T-helper 1 cell treated with Interleukin-12 subunit alpha and Interleukin-12 subunit beta and Interleukin-4 antibody, amounts not matched to agents 30 ng/mL and 1 ng/mL, for 36 hours (primary cell): Measurements from ENCODE around the gene TMC5. TPM values are rescaled to one million over a fixed set of nuclear protein-coding genes. Genes with fewer than 3 reads are reported as not detected.
"Not testable (repeated sequence)": the region's sequence is repeated elsewhere in the genome, so short reads cannot be mapped to it uniquely, and the experiment has no call there.

ENCODE experiments used
- intact Hi-C: fragments of 100-400 bp; cut with micrococcal nuclease; formaldehyde crosslinking; loops from one replicate; pipeline ENCODE4 v1.15.1; 2024
- total RNA-seq: library from RNA; stranded (reverse); gene quantifications from 2 replicates; pipeline ENCODE4 v1.2.3, GENCODE V29; 2022

Gene TMC5
- total RNA-seq = not detected in 2 replicates

- intact Hi-C loops = no loop called here
Measured at GRCh38 chr16:19417640-19418039, at the start of gene TMC5. Gene TMC5, plus strand, starts transcription at chr16:19417883. Its CDS starts 22,156 bp downstream, at chr16:19440039.

GRCh38 chr16:19372541-19372940, 45.1 kb upstream of the TMC5 start:
- intact Hi-C loops = loop anchor here (10.0 kb wide), 1 partner anchor 62 kb away; no protein-coding TSS in a partner anchor

- intact Hi-C loops = loop anchor here (10.0 kb wide), 1 partner anchor 60 kb away; no protein-coding TSS in a partner anchor
Measured at GRCh38 chr16:19374402-19374801, 43.3 kb upstream of the TMC5 start.

- intact Hi-C loops = loop anchor here (1.0 to 10.0 kb wide), 5 partner anchors 59 to 289 kb away; partner anchors contain the start of gene SYT17
Measured at GRCh38 chr16:19375561-19376158, 42.0 kb upstream of the TMC5 start.

- intact Hi-C loops = loop anchor here (5.0 to 10.0 kb wide), 2 partner anchors 57 to 211 kb away; partner anchors contain the start of gene SYT17
Measured at GRCh38 chr16:19377864-19378263, 39.8 kb upstream of the TMC5 start.

GRCh38 chr16:19378511-19378910, 39.2 kb upstream of the TMC5 start:
- intact Hi-C loops = loop anchor here (5.0 to 10.0 kb wide), 2 partner anchors 56 to 211 kb away; partner anchors contain the start of gene SYT17

- intact Hi-C loops = loop anchor here (5.0 to 10.0 kb wide), 2 partner anchors 55 to 213 kb away; partner anchors contain the start of gene SYT17
Measured at GRCh38 chr16:19379838-19380237, 37.8 kb upstream of the TMC5 start.

GRCh38 chr16:19380328-19380727, 37.4 kb upstream of the TMC5 start:
- intact Hi-C loops = no loop called here

GRCh38 chr16:19382084-19382801, 35.4 kb upstream of the TMC5 start:
- intact Hi-C loops = no loop called here

- intact Hi-C loops = no loop called here
Measured at GRCh38 chr16:19382887-19383816, 34.5 kb upstream of the TMC5 start.

- intact Hi-C loops = no loop called here
Measured at GRCh38 chr16:19384656-19385055, 33.0 kb upstream of the TMC5 start.

- intact Hi-C loops = no loop called here
Measured at GRCh38 chr16:19386525-19386924, 31.2 kb upstream of the TMC5 start.

- intact Hi-C loops = loop anchor here (1.0 kb wide), 1 partner anchor 113 kb away; no protein-coding TSS in a partner anchor
Measured at GRCh38 chr16:19389246-19389645, 28.4 kb upstream of the TMC5 start.

- intact Hi-C loops = not testable (repeated sequence)
Measured at GRCh38 chr16:19391185-19391776, 26.4 kb upstream of the TMC5 start.

- intact Hi-C loops = no loop called here
Measured at GRCh38 chr16:19392352-19392751, 25.3 kb upstream of the TMC5 start.

GRCh38 chr16:19393226-19394111, 24.2 kb upstream of the TMC5 start:
- intact Hi-C loops = no loop called here

GRCh38 chr16:19395646-19396267, 21.9 kb upstream of the TMC5 start:
- intact Hi-C loops = not testable (repeated sequence)

GRCh38 chr16:19396555-19397011, 21.1 kb upstream of the TMC5 start:
- intact Hi-C loops = no loop called here

- intact Hi-C loops = not testable (repeated sequence)
Measured at GRCh38 chr16:19397373-19397772, 20.3 kb upstream of the TMC5 start.
